Measurements from ENCODE around the gene SRPRB.

SRPRB gene

DNA sequence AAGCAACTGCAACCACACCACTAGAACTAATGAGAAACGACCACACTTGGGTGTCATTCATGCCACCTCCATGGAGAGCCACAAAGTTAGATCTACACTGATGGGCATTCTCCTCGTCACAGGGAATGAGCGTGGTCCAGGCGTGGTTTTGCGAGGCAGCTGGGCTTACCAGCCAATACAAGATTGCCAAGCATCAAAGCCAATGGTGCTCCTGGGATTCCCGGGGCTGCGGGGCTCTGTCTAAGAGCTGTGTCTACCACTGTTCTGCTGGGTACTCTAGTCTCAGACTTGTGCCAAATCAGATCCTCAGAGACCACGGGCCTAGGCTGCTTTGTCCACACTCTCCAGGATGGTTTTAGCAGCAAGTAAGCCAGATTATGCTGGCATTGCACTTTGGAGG lies 46.3 kb downstream of the SRPRB start:
- TF ChIP-seq CTCF (conservative IDR thresholded peaks at IDR 0.05; ENCODE audit: low read depth, low read length), result no peak
- no peak for DNase-seq (ENCODE audit: low read depth)
- no peak overlapping the region for H3K4me3 ChIP-seq (ENCODE audit: low read depth, low read length)

GRCh38 chr3:133853063-133853924 lies 47.7 kb downstream of the SRPRB start:
- no peak for TF ChIP-seq CTCF (conservative IDR thresholded peaks at IDR 0.05; ENCODE audit: low read depth, low read length)
- DNase-seq (ENCODE audit: low read depth), result no peak
- no peak overlapping the region for H3K4me3 ChIP-seq (ENCODE audit: low read depth, low read length)

DNA sequence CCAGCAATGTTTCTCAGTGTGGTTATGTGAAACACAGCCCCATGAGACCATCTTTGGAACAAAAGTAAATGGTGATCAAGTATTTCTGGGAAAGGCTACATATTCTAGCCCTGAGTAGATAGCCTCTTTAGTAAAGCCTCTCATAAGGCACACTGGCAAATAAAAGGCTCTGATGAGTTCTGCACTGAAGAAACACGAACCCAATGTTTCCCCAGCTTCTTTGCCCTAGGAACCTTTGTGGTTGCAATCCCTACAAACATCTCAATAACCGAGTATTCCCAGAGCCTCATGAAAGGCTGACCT lies 48.3 kb downstream of the SRPRB start:
- H3K4me3 ChIP-seq (ENCODE audit: low read depth, low read length), result no peak overlapping the region
- TF ChIP-seq CTCF (conservative IDR thresholded peaks at IDR 0.05; ENCODE audit: low read depth, low read length), result no peak
- no peak for DNase-seq (ENCODE audit: low read depth)

DNA sequence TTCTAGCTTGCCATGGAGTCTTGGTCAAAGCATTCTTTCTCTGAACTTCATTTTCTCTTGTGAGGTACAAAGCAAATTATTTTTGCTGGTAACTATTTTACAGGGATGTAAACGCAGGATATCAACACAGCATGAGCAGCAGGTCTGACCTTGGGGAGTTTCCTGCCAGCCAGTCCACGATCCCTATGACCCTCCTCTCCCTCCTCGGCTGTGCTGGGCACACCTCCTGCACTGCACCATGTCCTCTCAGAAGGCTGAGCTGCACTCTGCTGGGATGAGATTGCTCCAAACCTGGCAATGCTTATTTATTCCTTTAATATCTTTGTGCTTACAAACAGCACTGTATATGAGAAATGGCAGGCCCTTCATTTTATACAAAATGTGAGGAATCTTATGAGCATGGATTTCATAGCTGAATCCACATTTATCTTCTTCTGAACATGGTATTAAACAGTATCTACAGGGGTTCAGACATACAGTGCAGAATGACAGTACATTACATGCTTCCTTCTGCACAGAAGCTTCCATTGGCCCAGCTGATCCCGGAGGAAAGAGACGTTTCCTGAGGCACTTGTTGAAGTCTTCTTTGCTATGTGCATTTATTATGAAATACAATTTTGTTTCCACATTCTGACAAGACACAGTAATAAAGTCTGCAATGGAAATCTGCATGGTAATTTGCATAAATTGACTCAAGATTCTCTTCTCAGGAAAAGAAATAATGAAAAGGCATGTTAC lies 48.8 kb downstream of the SRPRB start:
- no peak overlapping the region for H3K4me3 ChIP-seq (ENCODE audit: low read depth, low read length)
- TF ChIP-seq CTCF (conservative IDR thresholded peaks at IDR 0.05; ENCODE audit: low read depth, low read length), result no peak
- DNase-seq (ENCODE audit: low read depth), result no peak

DNA sequence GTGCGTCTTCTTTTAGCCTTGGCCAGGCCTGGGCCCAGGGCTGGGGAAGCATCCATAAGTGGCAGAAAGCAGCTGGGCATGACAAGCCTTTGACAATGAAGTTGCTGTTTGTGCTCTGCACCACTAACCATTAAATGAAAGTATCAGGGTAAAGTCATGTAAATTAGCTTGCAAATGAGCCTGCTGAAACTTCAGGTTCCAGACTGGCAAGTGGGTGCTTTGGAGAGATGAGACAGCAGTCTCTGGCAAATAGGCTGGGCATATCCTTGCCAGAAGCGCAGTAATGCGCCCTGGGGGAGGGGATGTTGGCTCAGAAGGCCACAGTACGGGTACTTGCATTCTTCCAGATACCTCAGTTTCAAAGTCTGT lies 49.4 kb downstream of the SRPRB start:
- no peak for DNase-seq (ENCODE audit: low read depth)
- no peak overlapping the region for H3K4me3 ChIP-seq (ENCODE audit: low read depth, low read length)
- TF ChIP-seq CTCF (conservative IDR thresholded peaks at IDR 0.05; ENCODE audit: low read depth, low read length), result no peak

DNA sequence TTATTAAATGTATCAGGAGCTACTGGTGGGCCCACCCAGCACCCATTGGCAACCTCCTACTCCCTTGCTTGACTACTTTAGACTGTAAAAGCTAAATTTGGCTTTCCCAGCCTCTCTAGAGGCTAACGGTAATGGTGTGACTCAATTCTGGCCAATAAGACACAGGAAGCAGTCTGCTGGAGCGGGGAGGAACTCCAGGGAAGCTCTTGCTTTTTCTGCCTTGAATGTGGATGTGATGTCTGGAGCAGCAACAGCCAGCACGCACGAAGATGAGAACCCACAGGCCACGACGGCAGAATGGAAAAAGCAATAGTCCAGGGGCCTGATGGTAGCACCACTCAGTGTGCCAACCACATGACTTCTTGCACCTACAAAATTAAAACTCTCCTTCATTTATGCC lies 50.2 kb downstream of the SRPRB start:
- no peak for TF ChIP-seq CTCF (conservative IDR thresholded peaks at IDR 0.05; ENCODE audit: low read depth, low read length)
- peak; percentile 13 for DNase-seq (ENCODE audit: low read depth)
- no peak overlapping the region for H3K4me3 ChIP-seq (ENCODE audit: low read depth, low read length)

GRCh38 chr3:133856316-133856715 lies 50.7 kb downstream of the SRPRB start:
- no peak for TF ChIP-seq CTCF (conservative IDR thresholded peaks at IDR 0.05; ENCODE audit: low read depth, low read length)
- DNase-seq (ENCODE audit: low read depth), result peak; percentile 14
- H3K4me3 ChIP-seq (ENCODE audit: low read depth, low read length), result no peak overlapping the region

Measured in choroid plexus epithelial cell (primary cell).